ENCODE data around the gene TMEM151A.
"Not testable (repeated sequence)": the region's sequence is repeated elsewhere in the genome, so short reads cannot be mapped to it uniquely, and the experiment has no call there.

GRCh38 chr11:66320748-66321147 is 29.1 kb downstream of the TMEM151A start:
- TF ChIP-seq CTCF (conservative IDR thresholded peaks at IDR 0.05; ENCODE audit: low read length); EZH2phosphoT487 (IDR thresholded peaks at IDR 0.05; ENCODE audit: borderline replicate concordance): not testable (repeated sequence)
